ENCODE data around the gene TAL2. TPM values are rescaled to one million over a fixed set of nuclear protein-coding genes. Genes with fewer than 3 reads are reported as not detected.

The TAL2 gene
- total RNA-seq, 1 donor from 2014 or later, result 0.38 TPM

GRCh38 chr9:105661011-105661410, 1.2 kb upstream of the TAL2 start:
- H3K4me3 Mint-ChIP-seq, result no peak overlapping the region
- POLR2A ChIA-PET, result no interaction called here
- CTCF ChIA-PET, result no interaction called here

GRCh38 chr9:105663914-105664313, 1.7 kb downstream of the TAL2 start:
- intact Hi-C loops (cut with micrococcal nuclease), result no loop called here
- peaks cover 5% of the 10 kb centered on the region for H3K27me3 Mint-ChIP-seq
- TF ChIP-seq CTCF (IDR thresholded peaks at IDR 0.05), result no peak
- CTCF ChIA-PET, result no interaction called here
- H3K27ac Mint-ChIP-seq, result no peak overlapping the region
- DNase-seq, result no peak
- H3K4me1 Mint-ChIP-seq, result peaks cover 27% of the 10 kb centered on the region
- POLR2A ChIA-PET, result no interaction called here
- ATAC-seq (ENCODE audit: low read depth), result no peak
- H3K9me3 Mint-ChIP-seq, result no peaks in the 10 kb centered on the region
- H3K36me3 Mint-ChIP-seq (ENCODE audit: low read depth), result no peaks in the 10 kb centered on the region
- no peak overlapping the region for H3K4me3 Mint-ChIP-seq

More at GRCh38 chr9:105661011-105661410, 1.2 kb upstream of the TAL2 start:
- intact Hi-C loops (cut with micrococcal nuclease), result no loop called here
- Mint-ChIP-seq H3K36me3 (ENCODE audit: low read depth) (no peaks in the 10 kb centered on the region), H3K9me3 (no peaks in the 10 kb centered on the region), H3K4me1 (peaks cover 35% of the 10 kb centered on the region), H3K27ac (no peak overlapping the region), H3K27me3 (peaks cover 17% of the 10 kb centered on the region)
- ATAC-seq (ENCODE audit: low read depth), result no peak
- TF ChIP-seq CTCF (IDR thresholded peaks at IDR 0.05), result no peak
- DNase-seq, result no peak

- DNase-seq, result no peak
- ChIA-PET CTCF (no interaction called here), POLR2A (no interaction called here)
- no peak for ATAC-seq (ENCODE audit: low read depth)
- intact Hi-C loops (cut with micrococcal nuclease), result no loop called here
- no peak for TF ChIP-seq CTCF (IDR thresholded peaks at IDR 0.05)
- Mint-ChIP-seq H3K36me3 (ENCODE audit: low read depth) (no peaks in the 10 kb centered on the region), H3K9me3 (no peaks in the 10 kb centered on the region), H3K4me1 (peaks cover 10% of the 10 kb centered on the region), H3K4me3 (no peak overlapping the region), H3K27ac (no peak overlapping the region), H3K27me3 (peaks cover 2% of the 10 kb centered on the region)
Measured at GRCh38 chr9:105667867-105668266, 5.6 kb downstream of the TAL2 start.

GRCh38 chr9:105670315-105670714, 8.1 kb downstream of the TAL2 start:
- H3K27ac Mint-ChIP-seq, result no peak overlapping the region
- ChIA-PET CTCF (no interaction called here), POLR2A (no interaction called here)
- intact Hi-C loops (cut with micrococcal nuclease), result no loop called here
- DNase-seq, result no peak
- H3K27me3 Mint-ChIP-seq, result peaks cover 2% of the 10 kb centered on the region
- TF ChIP-seq CTCF (IDR thresholded peaks at IDR 0.05), result no peak
- no peaks in the 10 kb centered on the region for H3K36me3 Mint-ChIP-seq (ENCODE audit: low read depth)
- no peak overlapping the region for H3K4me3 Mint-ChIP-seq
- ATAC-seq (ENCODE audit: low read depth), result no peak
- H3K4me1 Mint-ChIP-seq, result peaks cover 17% of the 10 kb centered on the region
- peaks cover 4% of the 10 kb centered on the region for H3K9me3 Mint-ChIP-seq

- DNase-seq (no peak), ATAC-seq (ENCODE audit: low read depth) (no peak)
- Mint-ChIP-seq H3K27me3 (peaks cover 2% of the 10 kb centered on the region), H3K36me3 (ENCODE audit: low read depth) (no peaks in the 10 kb centered on the region), H3K4me1 (peaks cover 17% of the 10 kb centered on the region), H3K27ac (no peak overlapping the region), H3K9me3 (peaks cover 4% of the 10 kb centered on the region), H3K4me3 (no peak overlapping the region)
- POLR2A ChIA-PET, result no interaction called here
- TF ChIP-seq CTCF (IDR thresholded peaks at IDR 0.05), result no peak
- CTCF ChIA-PET, result no interaction called here
- intact Hi-C loops (cut with micrococcal nuclease), result no loop called here
Measured at GRCh38 chr9:105670775-105671174, 8.5 kb downstream of the TAL2 start.
